GM10266 (cell line): ENCODE data around the gene NOTCH1.

Experiments
- DNase-seq: peaks from one replicate; pipeline ENCODE4 v3.0.0; 2012; ENCODE audit errors: extremely low spot score
- CTCF ChIP-seq: IDR thresholded peaks from 2 replicates; pipeline ENCODE4 v1.5.1; 2012; ENCODE audit warnings: mild to moderate bottlenecking, low read depth; ENCODE audit not compliant: control insufficient read depth, insufficient read depth; ENCODE audit errors: missing control alignments

The NOTCH1 gene

GRCh38 chr9:136542241-136543040 is 3.4 kb downstream of the NOTCH1 start:
- no peak for DNase-seq

GRCh38 chr9:136541709-136542108 is 4.1 kb downstream of the NOTCH1 start:
- TF ChIP-seq CTCF: no peak
- no peak for DNase-seq

More at GRCh38 chr9:136542241-136543040, 3.4 kb downstream of the NOTCH1 start:
- no peak for TF ChIP-seq CTCF

GRCh38 chr9:136541179-136541578 is 4.7 kb downstream of the NOTCH1 start:
- TF ChIP-seq CTCF: no peak
- DNase-seq: no peak

GRCh38 chr9:136539427-136540421 is 6.1 kb downstream of the NOTCH1 start:
- DNase-seq: peak; percentile 91
- TF ChIP-seq CTCF: no peak

GRCh38 chr9:136538599-136539426 is 7.0 kb downstream of the NOTCH1 start:
- peak; percentile 9 for TF ChIP-seq CTCF
- DNase-seq: peak; percentile 85

- TF ChIP-seq CTCF: no peak
- DNase-seq: no peak
Observed at GRCh38 chr9:136537896-136538598, 7.8 kb downstream of the NOTCH1 start.
